Smooth muscle cell (in vitro differentiated cells): ENCODE results near the gene SYNJ2. TPM values are rescaled to one million over a fixed set of nuclear protein-coding genes. Genes with fewer than 3 reads are reported as not detected.
A peak's percentile ranks its signal among the peaks of the same experiment; 100 is the strongest.

Experiments used
- DNase-seq: peaks from one replicate; lab custom pipeline; 2025; ENCODE audit not compliant: unreplicated experiment; lab: John Stamatoyannopoulos, UW
- H2AFZ ChIP-seq: fragments of 200-600 bp; sonication (generic); 2 replicates; pipeline ENCODE4 v1.6.0; 2016; ENCODE audit warnings: antibody characterized with exemption, low read depth, mild to moderate bottlenecking
- H3F3A ChIP-seq: fragments of 200-600 bp; sonication (generic); 2 replicates; pipeline ENCODE4 v1.6.0; 2017; ENCODE audit warnings: antibody characterized with exemption, low read depth
- H3K27ac ChIP-seq: fragments of 200-600 bp; sonication (generic); 2 replicates; pipeline ENCODE4 v1.5.1; 2016; ENCODE audit warnings: low read depth, mild to moderate bottlenecking
- H3K27me3 ChIP-seq: fragments of 200-600 bp; sonication (generic); 2 replicates; pipeline ENCODE4 v1.6.1; 2016; ENCODE audit warnings: low read depth, mild to moderate bottlenecking
- H3K36me3 ChIP-seq: fragments of 200-600 bp; sonication (generic); 2 replicates; pipeline ENCODE4 v1.5.1; 2016; ENCODE audit warnings: low read depth
- H3K4me1 ChIP-seq: fragments of 200-600 bp; sonication (generic); 2 replicates; pipeline ENCODE4 v1.5.1; 2016; ENCODE audit warnings: low read depth
- H3K4me2 ChIP-seq: fragments of 200-600 bp; sonication (generic); 2 replicates; pipeline ENCODE4 v1.6.0; 2016; ENCODE audit warnings: mild to moderate bottlenecking
- H3K4me3 ChIP-seq: fragments of 200-600 bp; sonication (generic); 2 replicates; pipeline ENCODE4 v1.5.1; 2016; ENCODE audit warnings: mild to moderate bottlenecking
- H3K79me2 ChIP-seq: fragments of 200-600 bp; sonication (generic); 2 replicates; pipeline ENCODE4 v1.6.0; 2016; ENCODE audit warnings: low read depth, mild to moderate bottlenecking
- H3K9ac ChIP-seq: fragments of 200-600 bp; sonication (generic); 2 replicates; pipeline ENCODE4 v1.6.0; 2016; ENCODE audit warnings: low read depth
- H3K9me3 ChIP-seq: fragments of 200-600 bp; sonication (generic); replicated peaks from 2 replicates; pipeline ENCODE4 v1.5.1; 2016; ENCODE audit warnings: low read depth
- H4K20me1 ChIP-seq: fragments of 200-600 bp; sonication (generic); 2 replicates; pipeline ENCODE4 v1.6.0; 2016; ENCODE audit warnings: low read depth
- CTCF ChIP-seq: fragments of 200-600 bp; sonication (generic); IDR thresholded peaks from 2 replicates; pipeline ENCODE4 v1.5.1; 2017; ENCODE audit warnings: borderline replicate concordance, mild to moderate bottlenecking, antibody characterized with exemption; ENCODE audit not compliant: insufficient read depth, poor library complexity, severe bottlenecking
- WGBS: methylation state at CpG from one replicate; pipeline ENCODE4 v1.1.7; 2016; ENCODE audit warnings: low lambda C conversion rate; 5-methylcytosine and 5-hydroxymethylcytosine counted together
- polyA plus RNA-seq: library from polyadenylated mRNA; unstranded; fragments of >200 nt; fragmentation: Nextera tagmentation; extraction: Ambion mirVana; gene quantifications from 2 replicates; pipeline ENCODE4 v1.2.1, GENCODE V29; 2016
- total RNA-seq: library from RNA; depleted of rRNA; stranded (reverse); fragments of >200 nt; gene quantifications from 2 replicates; pipeline ENCODE4 v1.2.3, GENCODE V29; 2014

Gene SYNJ2
- total and polyA plus RNA-seq, 2 experiments from 2014 or later: 6.0 to 6.1 TPM

GRCh38 chr6:158017621-158018040, 36.0 kb downstream of the SYNJ2 start:
- H3K4me1 ChIP-seq: no peaks in the 10 kb centered on the region
- H4K20me1 ChIP-seq: no peaks in the 10 kb centered on the region
- H3K4me2 ChIP-seq: no peak overlapping the region
- no peaks in the 10 kb centered on the region for H3K9me3 ChIP-seq
- 96% methylated on average over 13 of the region's 13 CpGs for WGBS
- no peaks in the 10 kb centered on the region for H3K27me3 ChIP-seq
- no peak overlapping the region for H3K27ac ChIP-seq
- H3K36me3 ChIP-seq: no peaks in the 10 kb centered on the region
- no peaks in the 10 kb centered on the region for H3F3A ChIP-seq
- H3K4me3 ChIP-seq: no peak overlapping the region
- no peak overlapping the region for H2AFZ ChIP-seq
- DNase-seq: no peak
- no peak for TF ChIP-seq CTCF
- no peak overlapping the region for H3K9ac ChIP-seq
- peaks cover 35% of the 10 kb centered on the region for H3K79me2 ChIP-seq

GRCh38 chr6:158018041-158018771, 36.5 kb downstream of the SYNJ2 start:
- peaks cover 29% of the 10 kb centered on the region for H3K79me2 ChIP-seq
- H3K27ac ChIP-seq: no peak overlapping the region
- no peak overlapping the region for H3K9ac ChIP-seq
- no peak overlapping the region for H2AFZ ChIP-seq
- H3F3A ChIP-seq: no peaks in the 10 kb centered on the region
- H3K9me3 ChIP-seq: no peaks in the 10 kb centered on the region
- no peaks in the 10 kb centered on the region for H4K20me1 ChIP-seq
- WGBS: 92% methylated on average over 19 of the region's 19 CpGs
- H3K27me3 ChIP-seq: no peaks in the 10 kb centered on the region
- DNase-seq: no peak
- H3K4me1 ChIP-seq: no peaks in the 10 kb centered on the region
- no peak for TF ChIP-seq CTCF
- H3K4me2 ChIP-seq: no peak overlapping the region
- H3K4me3 ChIP-seq: no peak overlapping the region
- no peaks in the 10 kb centered on the region for H3K36me3 ChIP-seq

GRCh38 chr6:158018851-158019361, 37.2 kb downstream of the SYNJ2 start:
- 73% methylated on average over 15 of the region's 15 CpGs for WGBS
- Histone ChIP-seq H3K27me3 (no peaks in the 10 kb centered on the region), H2AFZ (no peak overlapping the region), H3K9ac (no peak overlapping the region), H4K20me1 (no peaks in the 10 kb centered on the region), H3K4me3 (no peak overlapping the region), H3K9me3 (no peaks in the 10 kb centered on the region), H3K36me3 (no peaks in the 10 kb centered on the region), H3K79me2 (peaks cover 22% of the 10 kb centered on the region), H3K27ac (peak overlapping the region; percentile 24), H3F3A (no peaks in the 10 kb centered on the region), H3K4me2 (no peak overlapping the region), H3K4me1 (no peaks in the 10 kb centered on the region)
- no peak for DNase-seq
- no peak for TF ChIP-seq CTCF

GRCh38 chr6:158019416-158019815, 37.8 kb downstream of the SYNJ2 start:
- Histone ChIP-seq H3K9ac (no peak overlapping the region), H3F3A (no peaks in the 10 kb centered on the region), H3K4me3 (no peak overlapping the region), H3K36me3 (no peaks in the 10 kb centered on the region), H3K79me2 (peaks cover 17% of the 10 kb centered on the region), H3K9me3 (no peaks in the 10 kb centered on the region), H4K20me1 (no peaks in the 10 kb centered on the region), H3K27ac (peak overlapping the region; percentile 24), H3K27me3 (no peaks in the 10 kb centered on the region), H3K4me2 (no peak overlapping the region), H2AFZ (no peak overlapping the region), H3K4me1 (no peaks in the 10 kb centered on the region)
- DNase-seq: no peak
- TF ChIP-seq CTCF: no peak
- WGBS: 100% methylated on average over 8 of the region's 8 CpGs
